ENCODE results near the gene ATP8A2.

- TF ChIP-seq, protein P1, sequence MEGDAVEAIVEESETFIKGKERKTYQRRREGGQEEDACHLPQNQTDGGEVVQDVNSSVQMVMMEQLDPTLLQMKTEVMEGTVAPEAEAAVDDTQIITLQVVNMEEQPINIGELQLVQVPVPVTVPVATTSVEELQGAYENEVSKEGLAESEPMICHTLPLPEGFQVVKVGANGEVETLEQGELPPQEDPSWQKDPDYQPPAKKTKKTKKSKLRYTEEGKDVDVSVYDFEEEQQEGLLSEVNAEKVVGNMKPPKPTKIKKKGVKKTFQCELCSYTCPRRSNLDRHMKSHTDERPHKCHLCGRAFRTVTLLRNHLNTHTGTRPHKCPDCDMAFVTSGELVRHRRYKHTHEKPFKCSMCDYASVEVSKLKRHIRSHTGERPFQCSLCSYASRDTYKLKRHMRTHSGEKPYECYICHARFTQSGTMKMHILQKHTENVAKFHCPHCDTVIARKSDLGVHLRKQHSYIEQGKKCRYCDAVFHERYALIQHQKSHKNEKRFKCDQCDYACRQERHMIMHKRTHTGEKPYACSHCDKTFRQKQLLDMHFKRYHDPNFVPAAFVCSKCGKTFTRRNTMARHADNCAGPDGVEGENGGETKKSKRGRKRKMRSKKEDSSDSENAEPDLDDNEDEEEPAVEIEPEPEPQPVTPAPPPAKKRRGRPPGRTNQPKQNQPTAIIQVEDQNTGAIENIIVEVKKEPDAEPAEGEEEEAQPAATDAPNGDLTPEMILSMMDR (IDR thresholded peaks at IDR 0.05) = no peak
- no peak for TF ChIP-seq POLR2A (IDR thresholded peaks at IDR 0.05)
Observed at GRCh38 chr13:25686831-25687470, 315.2 kb downstream of the ATP8A2 start.
